ENCODE results near the gene FOXP4. TPM values are rescaled to one million over a fixed set of nuclear protein-coding genes. Genes with fewer than 3 reads are reported as not detected.

Gene FOXP4
- total and polyA plus RNA-seq, 2 experiments from 2014 or later, result 1.1 to 3.9 TPM

- Histone ChIP-seq H3K9me2 (ENCODE audit: insufficient read depth) (no peaks in the 10 kb centered on the region), H3K9ac (no peak overlapping the region), H3K4me3 (no peak overlapping the region), H3F3A (ENCODE audit: insufficient read depth) (no peaks in the 10 kb centered on the region), H3K4me1 (ENCODE audit: insufficient read depth) (peaks cover 5% of the 10 kb centered on the region; the same call in 1 of the 2 replicates), H3K36me3 (ENCODE audit: low read depth) (no peaks in the 10 kb centered on the region), H2AFZ (no peak overlapping the region), H3K79me2 (ENCODE audit: insufficient read depth) (no peaks in the 10 kb centered on the region), H4K20me1 (ENCODE audit: insufficient read depth) (no peaks in the 10 kb centered on the region), H3K27ac (no peak overlapping the region), H3K9me3 (ENCODE audit: low read depth) (no peaks in the 10 kb centered on the region), H3K27me3 (replicated peaks; ENCODE audit: insufficient read depth) (peaks cover 66% of the 10 kb centered on the region), H3K4me2 (ENCODE audit: unreplicated experiment) (no peak overlapping the region)
- in situ Hi-C loops (cut with MboI), result no loop called here
- DNase-seq, result no peak
- TF ChIP-seq EZH2phosphoT487 (IDR thresholded peaks at IDR 0.05; ENCODE audit: insufficient read depth, low read depth) (no peak), EZH2 (IDR thresholded peaks at IDR 0.05; ENCODE audit: insufficient read depth, poor library complexity, severe bottlenecking) (no peak)
- 81 to 85% methylated on average over 8 of the region's 8 CpGs for WGBS, 2 experiments (ENCODE audit: low coverage in 1 of 2, low lambda C conversion rate in 2 of 2, missing lambda C conversion rate in 2 of 2)
Observed at GRCh38 chr6:41639809-41640371, 93.7 kb downstream of the FOXP4 start.

DNA sequence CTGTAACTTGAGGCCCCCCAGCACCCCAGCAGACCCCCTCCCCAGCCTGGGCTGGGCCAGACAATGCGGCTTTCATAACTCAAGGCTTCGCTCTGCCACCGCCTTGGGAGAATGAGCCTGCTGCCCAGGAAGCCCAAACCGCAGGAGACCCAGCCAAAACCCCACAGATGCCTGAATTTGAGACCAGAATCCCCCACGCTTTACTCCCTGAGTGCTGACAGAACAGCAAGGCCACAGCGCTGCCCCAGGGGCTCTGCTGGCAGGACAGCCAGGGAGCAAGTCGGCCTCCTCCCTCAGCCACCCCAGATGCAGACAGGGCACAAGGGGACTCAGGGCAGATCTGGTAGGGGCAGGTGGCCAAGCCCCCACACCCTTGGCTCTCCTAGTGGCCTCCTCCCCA lies 94.2 kb downstream of the FOXP4 start:
- Histone ChIP-seq H3K4me3 (no peak overlapping the region), H3K4me2 (ENCODE audit: unreplicated experiment) (no peak overlapping the region), H2AFZ (no peak overlapping the region), H3K27ac (no peak overlapping the region), H3K4me1 (ENCODE audit: insufficient read depth) (peaks cover 5% of the 10 kb centered on the region; the same call in 1 of the 2 replicates), H3K79me2 (ENCODE audit: insufficient read depth) (no peaks in the 10 kb centered on the region), H3F3A (ENCODE audit: insufficient read depth) (no peaks in the 10 kb centered on the region), H3K36me3 (ENCODE audit: low read depth) (no peaks in the 10 kb centered on the region), H3K9me2 (ENCODE audit: insufficient read depth) (no peaks in the 10 kb centered on the region), H3K9ac (no peak overlapping the region), H4K20me1 (ENCODE audit: insufficient read depth) (no peaks in the 10 kb centered on the region), H3K27me3 (replicated peaks; ENCODE audit: insufficient read depth) (peaks cover 63% of the 10 kb centered on the region), H3K9me3 (ENCODE audit: low read depth) (no peaks in the 10 kb centered on the region)
- TF ChIP-seq EZH2phosphoT487 (IDR thresholded peaks at IDR 0.05; ENCODE audit: insufficient read depth, low read depth) (no peak), EZH2 (IDR thresholded peaks at IDR 0.05; ENCODE audit: insufficient read depth, poor library complexity, severe bottlenecking) (no peak)
- DNase-seq, result no peak
- in situ Hi-C loops (cut with MboI), result no loop called here
- WGBS, 2 experiments (ENCODE audit: low coverage in 1 of 2, low lambda C conversion rate in 2 of 2, missing lambda C conversion rate in 2 of 2), result 24 to 38% methylated on average over 5 to 7 of the region's 7 CpGs

DNA sequence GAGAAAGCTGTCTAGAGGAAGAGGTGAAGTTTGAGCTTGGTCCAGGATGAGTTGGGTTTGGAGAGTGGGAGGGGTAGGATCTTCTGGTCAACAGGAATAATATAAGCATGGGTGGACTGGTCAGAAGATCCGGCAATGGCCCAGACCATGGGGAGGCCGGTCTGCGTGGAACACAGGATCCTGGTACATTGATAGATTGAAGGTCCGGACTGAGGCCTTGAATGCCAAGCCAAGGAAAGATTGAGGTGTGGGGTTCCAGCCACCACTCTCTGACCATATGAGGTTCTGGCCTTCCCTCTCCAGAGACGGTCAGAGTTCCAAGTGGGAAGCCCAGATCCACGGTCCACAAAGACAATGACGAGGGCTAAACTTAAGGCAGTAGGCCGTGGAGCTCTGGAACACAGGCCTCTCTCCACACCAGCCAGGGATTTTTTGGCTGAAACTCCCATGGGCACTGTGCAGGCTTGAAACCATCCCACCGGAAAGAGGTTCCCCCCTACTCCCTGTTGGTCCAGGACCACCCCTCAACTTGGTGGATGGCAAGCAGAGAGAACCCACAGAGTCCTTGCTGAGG lies 95.3 kb downstream of the FOXP4 start:
- no peak overlapping the region for H3K9ac ChIP-seq
- no peaks in the 10 kb centered on the region for H3F3A ChIP-seq (ENCODE audit: insufficient read depth)
- no peaks in the 10 kb centered on the region for H3K9me2 ChIP-seq (ENCODE audit: insufficient read depth)
- no peaks in the 10 kb centered on the region for H4K20me1 ChIP-seq (ENCODE audit: insufficient read depth)
- DNase-seq, result no peak
- in situ Hi-C loops (cut with MboI), result no loop called here
- H3K36me3 ChIP-seq (ENCODE audit: low read depth), result no peaks in the 10 kb centered on the region
- H3K79me2 ChIP-seq (ENCODE audit: insufficient read depth), result no peaks in the 10 kb centered on the region
- peaks cover 5% of the 10 kb centered on the region; the same call in 1 of the 2 replicates for H3K4me1 ChIP-seq (ENCODE audit: insufficient read depth)
- peaks cover 57% of the 10 kb centered on the region for H3K27me3 ChIP-seq (replicated peaks; ENCODE audit: insufficient read depth)
- H2AFZ ChIP-seq, result no peak overlapping the region
- no peak overlapping the region for H3K4me2 ChIP-seq (ENCODE audit: unreplicated experiment)
- TF ChIP-seq EZH2phosphoT487 (IDR thresholded peaks at IDR 0.05; ENCODE audit: insufficient read depth, low read depth), result no peak
- no peak for TF ChIP-seq EZH2 (IDR thresholded peaks at IDR 0.05; ENCODE audit: insufficient read depth, poor library complexity, severe bottlenecking)
- 79 to 82% methylated on average over 9 of the region's 9 CpGs for WGBS, 2 experiments (ENCODE audit: low coverage in 1 of 2, low lambda C conversion rate in 2 of 2, missing lambda C conversion rate in 2 of 2)
- no peaks in the 10 kb centered on the region for H3K9me3 ChIP-seq (ENCODE audit: low read depth)
- H3K27ac ChIP-seq, result no peak overlapping the region
- no peak overlapping the region for H3K4me3 ChIP-seq

DNA sequence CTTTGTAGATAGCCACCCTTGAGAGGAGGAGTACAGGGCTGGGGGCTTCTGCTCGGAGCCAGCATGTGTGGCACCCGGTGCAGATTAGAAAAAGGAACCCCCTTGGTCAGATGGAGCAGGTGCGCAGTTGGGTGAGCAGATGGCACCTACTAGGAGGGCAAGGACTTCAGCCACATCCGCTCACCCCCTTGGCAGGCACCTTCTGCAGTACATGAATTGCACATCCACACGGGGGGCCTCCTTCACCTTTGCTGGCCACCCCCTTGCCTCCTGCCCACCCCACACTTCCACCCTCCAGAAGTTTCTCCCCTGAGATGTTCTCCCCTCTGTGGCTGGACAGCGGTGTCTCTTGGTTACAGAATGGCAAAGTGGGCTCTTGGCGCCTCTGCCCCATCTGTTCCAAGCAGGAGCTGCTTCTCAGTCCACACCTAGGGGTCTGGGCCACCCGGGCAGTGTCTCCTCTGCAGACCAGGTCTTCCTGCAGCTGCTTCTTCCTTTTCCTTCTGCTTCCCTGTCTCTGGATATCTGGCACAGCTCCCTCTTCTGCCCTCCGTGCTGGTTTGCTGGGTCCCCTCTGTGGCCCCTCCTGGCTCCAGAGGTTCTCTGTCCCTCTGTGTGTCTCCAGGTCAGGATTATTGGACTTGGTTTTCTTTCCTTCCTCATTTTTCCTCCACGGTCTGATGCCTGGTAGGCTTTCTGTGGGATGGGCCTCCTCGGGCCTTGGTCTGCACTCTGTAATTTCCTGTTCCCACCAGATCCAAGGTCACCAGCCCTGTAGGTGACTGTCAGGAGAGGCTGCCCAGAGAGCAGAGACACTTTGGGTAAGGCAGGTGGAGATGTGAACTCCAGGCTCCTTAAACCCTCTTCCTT lies 96.1 kb downstream of the FOXP4 start:
- Histone ChIP-seq H3K4me1 (ENCODE audit: insufficient read depth) (peaks cover 5% of the 10 kb centered on the region; the same call in 1 of the 2 replicates), H3K36me3 (ENCODE audit: low read depth) (no peaks in the 10 kb centered on the region), H3K9ac (no peak overlapping the region), H3F3A (ENCODE audit: insufficient read depth) (no peaks in the 10 kb centered on the region), H3K27ac (no peak overlapping the region), H2AFZ (no peak overlapping the region), H3K27me3 (replicated peaks; ENCODE audit: insufficient read depth) (peaks cover 52% of the 10 kb centered on the region), H3K9me3 (ENCODE audit: low read depth) (no peaks in the 10 kb centered on the region), H3K79me2 (ENCODE audit: insufficient read depth) (no peaks in the 10 kb centered on the region), H3K9me2 (ENCODE audit: insufficient read depth) (no peaks in the 10 kb centered on the region), H3K4me3 (no peak overlapping the region), H4K20me1 (ENCODE audit: insufficient read depth) (no peaks in the 10 kb centered on the region), H3K4me2 (ENCODE audit: unreplicated experiment) (no peak overlapping the region)
- WGBS, 2 experiments (ENCODE audit: low coverage in 1 of 2, low lambda C conversion rate in 2 of 2, missing lambda C conversion rate in 2 of 2), result 58 to 64% methylated on average over 11 of the region's 11 CpGs
- DNase-seq, result no peak
- TF ChIP-seq EZH2phosphoT487 (IDR thresholded peaks at IDR 0.05; ENCODE audit: insufficient read depth, low read depth), result no peak
- no peak for TF ChIP-seq EZH2 (IDR thresholded peaks at IDR 0.05; ENCODE audit: insufficient read depth, poor library complexity, severe bottlenecking)
- in situ Hi-C loops (cut with MboI), result no loop called here
